ENCODE results near the gene KDM4C. TPM values are rescaled to one million over a fixed set of nuclear protein-coding genes. Genes with fewer than 3 reads are reported as not detected.

Gene KDM4C
- total and polyA plus RNA-seq, 2 of the 8 experiments (the other 6 are each of a cell fraction or from before 2014, with no cell fraction given), result 13.0 to 26.1 TPM

- TF ChIP-seq CHD7 (IDR thresholded peaks at IDR 0.05; ENCODE audit: insufficient replicate concordance, low read length) (no peak), RFX5 (IDR thresholded peaks at IDR 0.05; ENCODE audit: borderline replicate concordance, low read depth, low read length) (no peak), KDM1A (IDR thresholded peaks at IDR 0.05; ENCODE audit: borderline replicate concordance, low read length) (no peak), PHF8 (conservative IDR thresholded peaks at IDR 0.05; ENCODE audit: low read depth, low read length) (no peak), TAF7 (optimal IDR thresholded peaks at IDR 0.05; ENCODE audit: borderline replicate concordance, low read depth, low read length) (no peak), SRF (IDR thresholded peaks at IDR 0.05; ENCODE audit: low read depth, low read length) (no peak), CBX5 (IDR thresholded peaks at IDR 0.05; ENCODE audit: low read depth, low read length) (no peak), GABPA (IDR thresholded peaks at IDR 0.05; ENCODE audit: borderline replicate concordance, insufficient read depth, low read length) (no peak), JUND (IDR thresholded peaks at IDR 0.05; ENCODE audit: low read length) (no peak), TAF1 (IDR thresholded peaks at IDR 0.05; ENCODE audit: low read depth, low read length) (no peak)
These were observed 339.4 kb downstream of the KDM4C start (continued) for GRCh38 chr9:7097040-7097715.

Data from H1 (cell line).